Coronary artery (tissue), 2 donors: ENCODE measurements around the gene NCOR2.

ENCODE experiments used
- DNase-seq: peaks from one replicate; pipeline ENCODE4 v3.0.0-alpha.2; 2017; ENCODE audit warnings: low spot score
- H3K27ac ChIP-seq, 2 donors: fragments of 200-600 bp; sonication (generic); one replicate each; pipeline ENCODE4 v1.5.1; 2016 to 2019
- H3K4me3 ChIP-seq: fragments of 200-600 bp; sonication (generic); 2 replicates; pipeline ENCODE4 v1.5.1; 2016; ENCODE audit warnings: mild to moderate bottlenecking, moderate library complexity
- CTCF ChIP-seq: fragments of 200-600 bp; sonication (generic); IDR thresholded peaks from one replicate; pipeline ENCODE4 v1.5.1; 2019; ENCODE audit warnings: antibody characterized with exemption

The NCOR2 gene

GRCh38 chr12:124547626-124548025 lies 19.8 kb downstream of the NCOR2 start:
- no peak overlapping the region for H3K27ac ChIP-seq
- no peak for TF ChIP-seq CTCF
- no peak overlapping the region for H3K4me3 ChIP-seq
- no peak for DNase-seq

GRCh38 chr12:124545508-124546418 lies 21.6 kb downstream of the NCOR2 start:
- Histone ChIP-seq H3K27ac (no peak overlapping the region), H3K4me3 (no peak overlapping the region)
- no peak for TF ChIP-seq CTCF
- DNase-seq, result no peak

GRCh38 chr12:124544983-124545382 lies 22.4 kb downstream of the NCOR2 start:
- Histone ChIP-seq H3K27ac (no peak overlapping the region), H3K4me3 (no peak overlapping the region)
- DNase-seq, result no peak
- no peak for TF ChIP-seq CTCF

- TF ChIP-seq CTCF, result no peak
- Histone ChIP-seq H3K4me3 (peak overlapping the region; percentile 42), H3K27ac (no peak overlapping the region)
- no peak for DNase-seq
Observed at GRCh38 chr12:124544311-124544970, 23.0 kb downstream of the NCOR2 start.

GRCh38 chr12:124543590-124544310 lies 23.7 kb downstream of the NCOR2 start:
- no peak overlapping the region for H3K27ac ChIP-seq
- DNase-seq, result no peak
- no peak for TF ChIP-seq CTCF
- peak overlapping the region; percentile 42 for H3K4me3 ChIP-seq

GRCh38 chr12:124543052-124543589 lies 24.3 kb downstream of the NCOR2 start:
- Histone ChIP-seq H3K4me3 (peak overlapping the region; percentile 42), H3K27ac (no peak overlapping the region)
- no peak for DNase-seq
- no peak for TF ChIP-seq CTCF
